Colonic mucosa (tissue), 4 donors: ENCODE data around the gene LAMA1. TPM values are rescaled to one million over a fixed set of nuclear protein-coding genes. Genes with fewer than 3 reads are reported as not detected.

Experiments
- DNase-seq: peaks from one replicate; pipeline ENCODE4 v3.0.0-alpha.2; 2020
- H3K27ac ChIP-seq: fragments of 200-600 bp; one replicate; pipeline ENCODE4 v1.8.0; 2021
- H3K27me3 ChIP-seq: fragments of 200-600 bp; one replicate; pipeline ENCODE4 v1.8.0; 2021
- H3K36me3 ChIP-seq: fragments of 200-600 bp; one replicate; pipeline ENCODE4 v1.8.0; 2021
- H3K4me1 ChIP-seq: fragments of 200-600 bp; one replicate; pipeline ENCODE4 v1.8.0; 2021; ENCODE audit warnings: mild to moderate bottlenecking
- H3K4me3 ChIP-seq: fragments of 200-600 bp; one replicate; pipeline ENCODE4 v1.8.0; 2021
- H3K9ac ChIP-seq, 2 donors: one replicate each; pipeline ENCODE4 v1.7.0; 2013; ENCODE audit warnings: control low read depth in 2 of 2, low read depth in 2 of 2, low read length in 2 of 2
- H3K9me3 ChIP-seq: fragments of 200-600 bp; one replicate; pipeline ENCODE4 v1.8.0; 2021
- intact Hi-C: fragments of 100-400 bp; cut with DNase I; formaldehyde crosslinking; loops from one replicate; pipeline ENCODE4 v1.14.1; 2022
- total RNA-seq, 2 donors: library from RNA; stranded (reverse); fragmentation: NEBNext Ultra II Directional in 1 of 2; extraction: Animal tissue kit (Norgen Biotek cat#: 25700) in 1 of 2; gene quantifications; one replicate each; pipeline ENCODE4 v1.2.1, GENCODE V29; 2021
- TF ChIP-seq, protein P1 (sequence below): fragments of 200-600 bp; IDR thresholded peaks from one replicate; pipeline ENCODE4 v1.8.0; 2022; ENCODE audit warnings: antibody characterized with exemption, mild to moderate bottlenecking
- donor health status: healthy.
- donor health status: DM: no; HTN: no; CAD: no.
- donor health status: DM: no; HTN: no; CAD: no.

Gene LAMA1
- total RNA-seq, 2 donors from 2014 or later = 7.7 to 24.2 TPM

DNA sequence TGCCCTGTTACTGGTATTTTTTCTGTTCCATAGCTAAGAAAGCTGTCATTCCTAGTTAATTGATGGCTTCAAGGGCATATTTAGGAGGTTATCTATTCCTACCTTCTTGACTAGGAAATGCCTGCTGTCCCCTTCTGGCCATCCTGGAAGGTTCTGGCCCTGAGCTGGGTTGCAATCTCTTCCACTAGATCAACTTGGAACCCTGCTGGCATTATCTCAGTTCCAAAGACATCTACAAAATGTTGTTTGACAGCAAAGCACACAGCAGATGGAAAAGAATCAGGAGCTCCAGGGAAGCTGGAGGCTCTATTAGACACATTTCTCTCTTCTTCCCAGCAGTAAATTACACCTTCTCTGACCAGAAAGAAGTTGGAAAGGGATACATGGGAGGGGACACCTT is 196.0 kb downstream of the LAMA1 start:
- Histone ChIP-seq H3K27ac (no peak overlapping the region), H3K36me3 (no peaks in the 10 kb centered on the region), H3K4me1 (no peaks in the 10 kb centered on the region), H3K9me3 (no peaks in the 10 kb centered on the region), H3K9ac (no peak overlapping the region), H3K4me3 (no peak overlapping the region), H3K27me3 (no peaks in the 10 kb centered on the region)
- intact Hi-C loops = loop anchor here (2.0 to 5.0 kb wide), 2 partner anchors 101 to 256 kb away; no protein-coding TSS in a partner anchor
- no peak for DNase-seq
- TF ChIP-seq, protein P1, sequence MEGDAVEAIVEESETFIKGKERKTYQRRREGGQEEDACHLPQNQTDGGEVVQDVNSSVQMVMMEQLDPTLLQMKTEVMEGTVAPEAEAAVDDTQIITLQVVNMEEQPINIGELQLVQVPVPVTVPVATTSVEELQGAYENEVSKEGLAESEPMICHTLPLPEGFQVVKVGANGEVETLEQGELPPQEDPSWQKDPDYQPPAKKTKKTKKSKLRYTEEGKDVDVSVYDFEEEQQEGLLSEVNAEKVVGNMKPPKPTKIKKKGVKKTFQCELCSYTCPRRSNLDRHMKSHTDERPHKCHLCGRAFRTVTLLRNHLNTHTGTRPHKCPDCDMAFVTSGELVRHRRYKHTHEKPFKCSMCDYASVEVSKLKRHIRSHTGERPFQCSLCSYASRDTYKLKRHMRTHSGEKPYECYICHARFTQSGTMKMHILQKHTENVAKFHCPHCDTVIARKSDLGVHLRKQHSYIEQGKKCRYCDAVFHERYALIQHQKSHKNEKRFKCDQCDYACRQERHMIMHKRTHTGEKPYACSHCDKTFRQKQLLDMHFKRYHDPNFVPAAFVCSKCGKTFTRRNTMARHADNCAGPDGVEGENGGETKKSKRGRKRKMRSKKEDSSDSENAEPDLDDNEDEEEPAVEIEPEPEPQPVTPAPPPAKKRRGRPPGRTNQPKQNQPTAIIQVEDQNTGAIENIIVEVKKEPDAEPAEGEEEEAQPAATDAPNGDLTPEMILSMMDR = no peak

DNA sequence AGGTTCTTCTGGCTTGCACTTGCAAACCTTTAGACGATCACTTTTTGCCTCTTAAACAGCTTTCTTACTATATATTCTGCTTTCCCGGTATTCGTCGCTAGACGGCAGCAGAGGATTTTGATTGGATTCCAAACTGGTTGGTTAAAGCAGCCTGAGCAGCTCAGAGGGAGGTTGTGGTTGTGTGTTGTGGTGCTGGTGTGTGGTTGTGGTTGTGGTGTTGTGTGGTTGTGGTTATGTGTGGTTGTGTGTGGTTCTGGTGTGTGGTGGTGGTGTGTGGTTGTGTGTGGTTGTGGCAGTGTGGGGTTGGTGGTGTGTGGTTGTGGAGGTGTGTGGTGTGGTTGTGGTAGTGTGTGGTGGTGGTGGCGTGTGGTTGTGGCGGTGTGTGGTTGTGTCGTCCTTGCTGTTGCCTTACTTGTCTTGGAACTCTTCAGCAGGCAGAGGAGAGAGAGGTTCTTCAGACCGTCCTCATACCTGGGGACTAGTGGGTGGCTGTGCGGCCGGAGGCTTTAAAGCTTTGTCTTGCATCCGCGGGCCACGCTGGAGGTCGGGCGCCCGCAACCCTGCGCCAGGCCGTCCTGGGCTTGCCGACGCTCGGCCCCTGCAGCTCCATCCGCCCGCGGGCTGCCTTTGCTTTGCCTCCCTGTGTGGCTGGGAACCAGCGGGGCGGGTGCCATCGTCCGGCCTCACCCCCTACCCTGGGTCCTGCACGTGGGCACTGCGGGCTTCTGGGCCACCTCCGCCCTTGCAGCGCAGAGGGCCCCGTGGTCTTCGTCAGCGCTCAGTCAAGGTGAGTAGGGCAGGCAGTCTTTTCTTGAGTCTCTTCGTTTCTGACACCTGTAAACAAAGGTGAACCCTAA is 197.3 kb downstream of the LAMA1 start:
- H3K27me3 ChIP-seq = no peaks in the 10 kb centered on the region
- DNase-seq = peak; percentile 80
- H3K27ac ChIP-seq = no peak overlapping the region
- no peaks in the 10 kb centered on the region for H3K36me3 ChIP-seq
- TF ChIP-seq, protein P1 = peak; percentile 42
- no peak overlapping the region for H3K4me3 ChIP-seq
- H3K4me1 ChIP-seq = no peaks in the 10 kb centered on the region
- no peaks in the 10 kb centered on the region for H3K9me3 ChIP-seq
- intact Hi-C loops = loop anchor here (2.0 to 5.0 kb wide), 2 partner anchors 102 to 257 kb away; no protein-coding TSS in a partner anchor
- H3K9ac ChIP-seq = no peak overlapping the region

DNA sequence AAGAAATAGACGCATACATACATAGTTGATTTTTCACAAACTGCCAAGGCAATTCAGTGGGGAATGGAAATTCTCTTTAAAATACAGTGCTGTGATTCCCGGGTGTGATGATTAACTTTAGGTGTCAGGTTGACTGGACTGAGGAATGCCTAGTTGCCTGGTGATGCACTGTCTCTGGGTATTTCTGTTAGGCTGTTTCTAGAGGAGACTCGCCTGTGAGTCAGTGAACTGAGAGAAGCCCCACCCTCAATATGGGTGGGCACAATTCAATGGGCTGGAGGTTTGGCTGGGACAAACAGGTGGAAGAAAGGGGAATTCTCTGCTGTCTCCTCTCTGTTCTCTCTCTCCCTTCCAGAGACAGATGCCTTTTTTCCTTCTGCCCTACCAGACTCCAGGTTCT is 200.5 kb downstream of the LAMA1 start:
- no peak overlapping the region for H3K9ac ChIP-seq
- no peaks in the 10 kb centered on the region for H3K4me1 ChIP-seq
- no peaks in the 10 kb centered on the region for H3K27me3 ChIP-seq
- H3K9me3 ChIP-seq = no peaks in the 10 kb centered on the region
- H3K4me3 ChIP-seq = no peak overlapping the region
- intact Hi-C loops = loop anchor here (5.0 kb wide), 1 partner anchor 85 kb away; no protein-coding TSS in a partner anchor
- TF ChIP-seq, protein P1 = no peak
- H3K36me3 ChIP-seq = no peaks in the 10 kb centered on the region
- H3K27ac ChIP-seq = no peak overlapping the region
- no peak for DNase-seq

DNA sequence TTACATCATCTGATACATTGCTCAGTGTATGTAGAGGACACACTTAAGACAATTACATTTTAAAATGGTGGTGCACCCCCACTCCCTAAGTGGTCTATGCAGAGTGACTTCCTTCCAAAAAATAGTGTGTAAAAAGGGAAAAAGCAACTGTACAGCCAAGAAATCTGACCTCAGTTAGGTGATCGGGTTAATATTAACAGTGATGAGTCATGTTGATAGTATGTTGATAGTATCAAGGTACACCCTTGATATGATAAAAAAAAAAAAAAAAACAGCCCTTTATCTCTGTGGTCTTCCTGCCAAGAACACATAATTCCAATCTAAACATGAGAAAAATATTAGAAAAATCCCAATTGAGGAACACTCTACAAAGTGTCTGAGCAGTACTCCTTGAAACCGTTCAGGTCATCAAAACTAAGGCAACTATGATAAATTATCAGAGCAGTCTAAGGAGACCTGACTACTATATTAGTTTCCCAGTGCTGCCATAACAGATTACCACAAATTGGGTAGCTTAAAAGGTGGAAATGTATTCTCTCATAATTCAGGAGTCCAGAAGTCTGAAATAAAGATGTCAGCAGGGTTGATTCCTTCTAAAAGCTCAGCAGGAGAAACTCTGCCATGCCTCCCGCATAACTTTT is 216.2 kb downstream of the LAMA1 start:
- Histone ChIP-seq H3K9ac (no peak overlapping the region), H3K4me3 (no peak overlapping the region), H3K4me1 (no peaks in the 10 kb centered on the region), H3K27me3 (no peaks in the 10 kb centered on the region), H3K36me3 (no peaks in the 10 kb centered on the region), H3K9me3 (no peaks in the 10 kb centered on the region), H3K27ac (no peak overlapping the region)
- DNase-seq = no peak
- intact Hi-C loops = no loop called here
- TF ChIP-seq, protein P1 = no peak

DNA sequence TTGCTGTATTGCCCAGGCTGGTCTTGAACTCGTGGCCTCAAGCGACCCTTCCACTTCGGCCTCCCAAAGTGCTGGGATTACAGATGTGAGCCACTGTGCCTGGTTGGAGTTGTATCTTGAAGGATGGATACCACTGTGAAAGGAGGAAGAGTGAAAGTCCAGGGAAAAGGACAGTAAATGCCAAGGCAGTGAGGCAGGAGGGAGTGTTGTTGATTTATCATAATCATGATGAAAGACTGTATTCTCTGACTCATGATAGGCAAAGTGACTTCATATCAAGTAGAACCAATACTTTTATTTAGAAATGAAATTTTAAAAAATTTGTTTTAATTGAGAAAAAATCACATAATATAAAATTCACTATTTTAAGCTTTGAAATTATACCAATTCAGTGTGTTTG is 225.8 kb downstream of the LAMA1 start:
- H3K4me1 ChIP-seq = no peaks in the 10 kb centered on the region
- H3K27ac ChIP-seq = no peak overlapping the region
- no peaks in the 10 kb centered on the region for H3K27me3 ChIP-seq
- no peak for DNase-seq
- intact Hi-C loops = no loop called here
- TF ChIP-seq, protein P1 = no peak
- H3K36me3 ChIP-seq = no peaks in the 10 kb centered on the region
- H3K9ac ChIP-seq = no peak overlapping the region
- H3K9me3 ChIP-seq = no peaks in the 10 kb centered on the region
- no peak overlapping the region for H3K4me3 ChIP-seq

Other genes with a start within 250 kb of the LAMA1 start
- gene LRRC30, start 113.3 kb upstream of the LAMA1 start, total RNA-seq = not detected